GM19240 (cell line): ENCODE measurements around the gene GET4.
"Not testable (repeated sequence)": the region's sequence is repeated elsewhere in the genome, so short reads cannot be mapped to it uniquely, and the experiment has no call there.

Experiments
- DNase-seq: peaks from one replicate; pipeline ENCODE4 v3.0.0; 2011; ENCODE audit warnings: low spot score; ENCODE audit not compliant: insufficient read length

Gene GET4

DNA sequence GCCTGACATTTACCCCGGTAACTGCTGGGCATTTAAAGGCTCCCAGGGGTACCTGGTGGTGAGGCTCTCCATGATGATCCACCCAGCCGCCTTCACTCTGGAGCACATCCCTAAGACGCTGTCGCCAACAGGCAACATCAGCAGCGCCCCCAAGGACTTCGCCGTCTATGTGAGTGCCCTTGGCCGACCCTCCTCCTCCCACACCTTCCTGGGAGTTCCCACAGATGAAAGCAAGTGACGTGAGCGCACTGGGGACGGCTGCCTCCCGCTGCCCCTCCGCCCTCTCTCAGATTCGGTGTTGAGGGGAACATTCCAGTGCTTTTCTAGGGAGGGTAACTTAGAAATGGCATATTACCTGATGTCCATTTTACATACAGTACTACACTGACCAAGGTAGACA lies 7.0 kb upstream of the GET4 start:
- DNase-seq, result no peak

DNA sequence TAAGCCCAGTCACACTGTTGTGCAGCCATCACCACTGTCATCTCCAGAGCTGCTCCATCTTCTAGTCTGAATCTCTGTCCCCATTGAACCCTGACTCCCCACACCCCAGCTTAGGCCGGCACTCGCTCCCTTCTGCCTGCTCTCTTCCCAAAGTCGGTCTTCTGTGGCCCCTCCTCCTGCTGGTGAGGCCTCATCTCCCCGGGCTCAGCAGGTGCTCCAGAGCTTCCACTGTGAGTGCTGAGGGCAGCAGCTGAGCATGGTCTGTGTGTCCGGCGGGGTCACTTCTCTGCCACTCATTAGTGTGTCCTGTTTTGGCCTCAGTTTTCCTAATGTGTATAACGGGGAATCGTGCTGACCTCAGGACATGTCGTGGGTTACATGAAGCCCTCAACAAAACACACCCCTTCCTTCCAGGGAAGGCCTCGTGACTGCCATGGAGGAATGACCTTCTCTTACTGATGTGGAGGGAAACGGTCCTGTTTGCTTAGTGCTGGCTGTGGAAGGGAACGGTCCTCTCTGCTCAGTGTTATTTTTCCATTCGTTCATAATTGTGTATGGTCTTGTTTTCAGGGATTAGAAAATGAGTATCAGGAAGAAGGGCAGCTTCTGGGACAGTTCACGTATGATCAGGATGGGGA lies 4.3 kb upstream of the GET4 start:
- DNase-seq, result no peak

DNA sequence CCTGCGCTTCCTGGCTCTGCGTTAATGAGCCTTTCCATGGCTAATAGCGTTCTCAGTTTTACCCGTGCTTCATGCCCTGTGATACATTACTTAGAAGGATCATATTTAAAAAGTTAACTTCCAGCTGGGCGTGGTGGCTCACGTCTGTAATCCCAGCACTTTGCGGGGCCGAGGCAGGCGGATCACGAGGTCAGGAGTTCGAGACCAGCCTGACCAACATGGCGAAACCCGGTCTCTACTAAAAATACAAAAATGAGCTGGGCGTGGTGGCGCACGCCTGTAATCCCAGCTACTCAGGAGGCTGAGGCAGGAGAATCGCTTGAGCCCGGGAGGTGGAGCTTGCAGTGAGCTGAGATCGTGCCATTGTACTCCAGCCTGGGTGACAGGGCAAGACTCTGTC lies 3.7 kb upstream of the GET4 start:
- not testable (repeated sequence) for DNase-seq

DNA sequence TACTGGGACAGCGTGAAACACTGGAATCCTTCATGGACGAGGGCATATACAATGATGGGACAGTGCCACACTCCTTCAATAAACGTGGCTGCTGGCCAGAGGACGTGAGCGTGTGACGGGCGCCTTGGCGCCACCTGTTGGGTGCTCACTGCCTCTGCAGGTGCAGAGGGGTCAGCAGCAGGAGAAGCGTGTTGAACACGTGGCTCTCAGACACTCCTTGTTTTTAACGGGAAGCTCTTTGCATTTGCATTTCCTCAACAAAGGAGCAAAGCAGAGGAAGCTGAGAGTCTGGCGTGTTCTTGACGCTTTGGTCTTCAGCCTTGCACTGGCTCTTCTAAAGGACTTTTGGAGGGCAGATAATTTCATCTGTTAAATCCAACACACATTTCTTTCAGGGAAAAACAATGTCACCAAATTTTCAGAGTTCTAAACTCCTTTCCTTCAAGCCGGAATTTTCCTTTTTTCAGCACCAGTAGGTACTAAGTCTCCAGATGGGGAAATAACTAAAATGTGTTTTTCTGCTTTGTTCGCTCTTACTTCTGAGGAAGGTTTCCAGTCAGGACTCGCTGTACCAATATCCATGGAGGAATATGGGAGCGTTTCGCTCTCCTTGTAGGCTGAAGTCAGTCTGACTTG lies 2.9 kb upstream of the GET4 start:
- DNase-seq, result peak; percentile 88

DNA sequence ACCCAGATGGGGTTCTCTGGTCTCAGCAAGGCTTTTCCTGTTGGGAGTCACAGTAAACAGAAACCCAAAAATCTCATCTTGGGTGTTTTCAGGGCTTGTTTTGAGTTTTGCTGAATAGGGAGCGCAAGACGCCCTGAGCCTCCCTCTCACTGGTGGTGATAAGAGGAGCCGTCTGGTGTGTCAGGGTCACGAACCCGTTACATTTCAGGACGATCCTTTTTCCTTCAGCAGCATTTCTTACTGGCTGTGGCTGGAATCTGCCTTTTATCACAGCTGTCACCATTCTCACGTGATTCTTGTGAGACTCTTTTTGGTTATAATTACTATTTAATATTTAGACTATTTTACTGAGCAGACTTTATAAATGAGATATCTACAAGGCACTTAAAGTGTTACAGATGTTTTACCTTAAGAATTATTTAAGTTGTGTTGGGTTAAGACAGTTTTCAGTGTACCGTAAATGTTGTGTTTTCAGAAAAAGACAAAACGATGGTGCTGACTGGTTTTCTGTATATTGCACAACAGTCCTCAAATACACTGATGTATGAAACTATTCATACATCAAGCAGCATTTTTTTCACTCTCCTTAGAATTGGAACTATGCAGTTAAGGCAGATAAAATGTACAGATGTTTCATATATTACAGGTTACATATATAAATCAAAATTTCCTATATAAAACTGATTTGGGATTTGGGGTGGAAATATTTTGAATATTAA lies 2.2 kb upstream of the GET4 start:
- DNase-seq, result no peak

DNA sequence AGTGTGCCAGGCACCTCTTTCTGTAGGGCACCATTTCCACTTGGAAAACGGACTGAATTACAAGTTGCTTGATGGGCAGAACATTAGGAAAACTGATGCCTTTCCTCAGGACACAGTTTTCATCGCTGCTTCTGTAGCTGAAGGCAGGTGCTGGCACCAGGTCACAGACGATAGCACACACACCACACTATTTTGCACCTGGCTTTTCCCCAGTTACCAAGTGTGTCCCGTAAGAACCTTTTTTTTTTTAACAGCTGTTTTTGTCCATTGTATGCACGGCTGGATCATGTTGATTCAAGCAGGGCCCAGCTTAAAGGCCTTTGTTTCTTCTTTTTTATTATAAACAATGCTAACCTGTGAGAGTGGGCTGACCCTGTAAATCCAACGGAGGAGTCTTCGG lies 1.3 kb upstream of the GET4 start:
- DNase-seq, result no peak

DNA sequence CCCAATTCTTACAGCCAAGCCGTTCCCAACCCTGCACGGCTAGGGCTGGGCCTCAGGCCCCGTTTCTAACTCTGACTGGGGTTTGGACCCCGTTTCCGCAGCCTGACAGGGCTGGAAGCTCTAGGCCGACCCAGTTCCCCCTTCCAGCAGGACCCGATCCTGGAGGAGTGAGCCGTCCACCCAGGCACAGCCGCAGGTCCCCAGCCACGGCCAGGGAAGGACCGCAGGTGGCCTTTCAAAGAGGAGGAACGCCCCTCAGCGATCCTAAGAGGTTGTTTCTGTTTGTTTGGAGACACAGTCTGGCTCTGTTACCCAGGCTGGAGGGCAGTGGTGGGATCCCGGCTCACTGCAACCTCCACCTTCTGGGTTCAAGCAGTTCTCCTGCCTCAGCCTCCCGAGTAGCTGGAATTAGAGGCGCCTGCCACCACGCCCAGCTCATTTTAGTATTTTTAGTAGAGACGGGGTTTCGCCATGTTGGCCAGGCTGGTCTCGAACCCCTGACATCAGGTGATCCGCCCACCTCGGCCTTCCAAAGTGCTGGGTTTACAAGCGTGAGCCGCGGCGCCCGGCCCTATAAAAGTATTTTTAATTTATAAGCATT lies 778 bp upstream of the GET4 start:
- no peak for DNase-seq

DNA sequence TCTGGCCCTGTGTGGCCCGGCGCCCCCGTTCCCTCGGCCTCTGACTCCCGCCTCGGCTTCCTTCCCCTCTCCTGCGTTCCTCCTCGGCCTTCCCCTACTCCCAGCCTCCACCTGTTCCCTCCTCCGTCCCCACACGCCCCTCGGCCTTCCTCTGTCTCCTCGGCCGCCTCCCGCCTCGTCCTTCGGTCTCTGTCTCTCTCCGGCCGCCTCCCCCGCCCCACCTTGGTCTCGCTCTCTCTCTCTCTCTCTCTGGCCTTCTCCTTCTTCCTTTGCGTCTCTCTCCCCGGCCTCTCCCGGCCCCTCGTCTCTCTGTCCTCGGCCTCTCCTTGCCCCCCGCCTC lies 588 bp downstream of the GET4 start:
- DNase-seq, result no peak

DNA sequence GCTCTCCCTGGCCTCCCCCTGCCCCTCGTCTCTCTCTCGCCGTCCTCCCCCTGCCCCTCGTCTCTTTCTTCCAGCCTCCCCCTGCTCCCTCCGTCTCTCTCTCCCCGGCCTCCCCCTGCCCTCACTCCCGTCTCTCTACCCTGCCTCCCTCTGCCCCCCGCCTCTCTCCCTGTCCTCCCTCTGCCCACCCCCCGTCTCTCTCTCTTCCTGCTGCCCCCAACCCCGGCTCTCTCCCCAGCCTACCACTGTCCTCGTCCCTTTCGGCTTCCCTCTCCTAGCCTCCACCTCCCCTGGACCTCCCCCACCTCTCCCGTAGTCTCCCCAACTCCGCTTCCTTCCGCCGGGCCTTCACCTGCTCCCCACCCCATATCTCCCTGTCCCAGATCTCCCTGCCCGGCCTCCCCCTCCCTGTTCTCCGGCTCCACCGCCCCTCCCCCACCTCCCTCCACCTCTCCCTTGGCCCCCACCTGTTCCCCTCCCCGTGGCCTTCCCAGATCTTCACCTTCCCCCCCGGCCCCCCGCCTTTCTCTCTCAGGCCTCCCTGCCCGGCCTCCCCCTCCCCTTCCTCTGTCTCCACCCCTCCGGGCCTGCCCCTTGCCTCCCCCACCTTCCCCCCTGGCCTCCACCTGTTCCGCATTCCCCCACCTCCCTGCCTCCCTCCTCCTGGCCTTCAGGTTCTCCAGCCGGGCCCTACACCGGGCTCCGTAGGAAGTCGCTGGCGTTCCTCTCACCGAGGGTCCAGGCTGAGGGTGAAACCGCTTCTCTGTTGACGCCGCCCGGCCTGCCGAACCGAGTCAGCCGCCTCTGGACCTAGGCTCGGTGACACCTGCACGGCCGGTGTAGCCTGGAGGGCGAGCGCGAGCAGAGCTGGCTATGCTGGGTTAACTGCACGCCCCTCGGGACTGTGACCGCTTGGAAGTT lies 1.2 kb downstream of the GET4 start:
- no peak for DNase-seq

DNA sequence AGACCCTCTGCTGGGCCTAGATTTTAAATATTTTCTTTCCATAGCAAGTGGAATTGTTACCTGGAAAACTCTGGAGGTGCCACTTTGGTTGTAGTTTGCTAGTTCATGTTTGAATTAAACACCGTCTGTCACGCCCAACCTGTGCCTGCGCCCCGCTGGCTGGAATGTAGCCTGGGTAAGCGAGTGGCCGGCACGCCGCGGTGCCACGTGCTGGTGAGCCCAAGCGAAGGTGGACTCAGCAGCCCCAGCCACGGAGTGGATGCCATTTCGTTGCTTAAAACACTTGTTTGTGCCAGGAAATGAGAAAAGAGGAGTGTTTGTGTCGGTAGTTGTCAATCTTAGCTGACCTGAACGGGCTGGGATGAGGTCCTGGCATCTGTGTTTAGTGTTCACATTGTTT lies 2.7 kb downstream of the GET4 start:
- DNase-seq, result no peak

DNA sequence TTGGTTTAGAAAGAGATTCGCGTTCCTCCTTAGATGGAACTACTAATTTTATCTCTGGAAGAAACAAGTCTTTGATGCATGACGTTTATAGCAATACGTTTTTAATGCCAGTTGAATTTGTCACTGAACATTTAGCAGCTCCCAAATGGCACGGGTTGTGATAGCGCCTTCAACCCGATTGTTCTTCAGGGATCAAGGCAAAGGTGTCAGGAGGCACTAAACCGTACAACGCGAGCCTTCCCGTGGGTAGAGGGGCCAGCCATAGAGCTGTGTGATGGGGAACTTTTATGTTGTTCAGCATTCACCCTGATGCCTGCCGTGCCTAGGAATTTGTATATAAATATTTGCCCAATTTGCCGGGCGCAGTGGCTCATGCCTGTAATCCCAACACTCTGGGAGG lies 3.4 kb downstream of the GET4 start:
- no peak for DNase-seq

DNA sequence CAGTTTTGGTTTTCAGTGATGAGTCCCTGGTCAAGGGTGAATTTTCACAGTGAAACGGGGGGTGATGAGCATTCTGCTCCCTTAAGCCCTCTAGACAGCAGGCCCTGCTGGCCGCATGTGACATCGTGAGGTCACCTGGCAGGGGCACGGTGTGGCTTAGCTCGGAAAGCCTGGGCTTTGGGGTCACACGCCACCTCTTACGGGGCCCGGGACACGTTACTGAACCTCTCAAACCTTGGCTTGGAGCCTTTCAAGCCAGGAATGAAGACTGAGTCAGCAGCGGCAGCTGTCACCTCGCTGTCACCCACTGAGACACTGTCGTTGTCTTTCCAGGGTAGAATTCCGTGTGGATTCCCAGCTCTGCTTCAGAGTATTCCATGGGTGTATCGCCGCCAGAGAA lies 4.1 kb downstream of the GET4 start:
- DNase-seq, result no peak

DNA sequence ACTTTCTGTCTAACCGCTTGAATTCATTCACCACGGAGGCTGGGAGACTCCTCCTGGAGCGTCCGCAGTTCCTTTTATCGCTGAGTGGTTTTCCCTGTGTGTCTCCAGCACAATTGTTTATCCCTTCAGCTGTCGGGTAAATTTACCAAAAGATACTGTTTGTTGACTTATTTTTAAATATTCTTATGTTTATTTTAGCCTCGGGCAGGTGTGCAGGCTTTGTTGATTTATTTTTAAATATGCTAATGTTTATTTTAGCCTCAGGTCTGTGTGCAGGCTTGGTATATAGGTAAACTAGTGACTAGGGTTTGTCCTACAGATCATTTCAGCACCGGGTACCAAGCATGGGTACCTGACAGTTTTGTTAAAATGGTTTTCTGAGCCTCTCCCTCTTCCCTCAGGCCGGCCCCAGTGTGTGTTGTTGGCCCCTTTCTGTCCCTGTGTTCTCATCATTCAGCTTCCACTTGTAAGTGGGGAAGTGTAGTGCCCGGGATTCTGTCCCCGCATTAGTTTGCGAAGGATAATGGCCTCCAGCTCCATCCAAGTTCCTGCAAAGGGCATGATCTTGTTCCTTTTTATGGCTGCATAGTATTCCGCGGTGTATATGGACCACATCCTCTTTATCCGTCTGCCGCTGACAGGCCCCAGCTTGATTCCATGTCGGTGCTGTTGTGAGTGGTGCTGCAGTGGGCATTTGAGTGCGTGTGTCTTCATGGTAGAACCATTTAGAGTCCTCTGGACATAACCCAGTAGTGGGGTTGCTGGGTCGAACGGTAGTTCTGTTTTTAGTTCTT lies 5.3 kb downstream of the GET4 start:
- no peak for DNase-seq

DNA sequence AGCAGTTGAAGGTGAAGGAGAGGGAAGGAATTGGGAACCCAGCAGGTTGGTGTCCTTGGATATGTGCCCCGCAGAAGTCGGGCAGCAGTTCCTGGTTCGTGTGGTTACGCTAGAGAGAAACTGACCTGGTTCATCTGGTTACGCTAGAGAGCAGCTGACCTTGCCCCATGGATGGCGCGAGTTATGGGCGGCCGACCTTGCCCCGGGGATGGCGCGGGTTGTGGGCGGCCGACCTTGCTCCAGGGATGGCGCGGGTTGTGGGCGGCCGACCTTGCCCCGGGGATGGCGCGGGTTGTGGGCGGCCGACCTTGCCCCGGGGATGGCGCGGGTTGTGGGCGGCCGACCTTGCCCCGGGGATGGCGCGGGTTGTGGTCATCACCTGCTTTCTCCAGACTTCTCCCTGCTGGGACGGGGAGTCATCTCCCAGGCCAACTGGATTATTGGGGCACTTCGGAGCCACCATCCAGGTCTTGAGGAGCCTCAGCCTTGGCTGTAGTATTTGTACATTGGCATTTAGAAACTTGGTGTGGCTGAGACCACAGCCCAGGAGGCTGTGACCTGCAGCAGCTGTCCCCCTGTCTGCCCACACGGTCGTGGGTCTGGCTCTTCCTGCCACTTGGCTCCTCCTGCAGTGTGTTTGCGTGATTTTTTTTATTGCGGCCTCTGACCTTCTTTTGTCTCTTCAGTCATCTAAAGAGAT lies 6.1 kb downstream of the GET4 start:
- no peak for DNase-seq

DNA sequence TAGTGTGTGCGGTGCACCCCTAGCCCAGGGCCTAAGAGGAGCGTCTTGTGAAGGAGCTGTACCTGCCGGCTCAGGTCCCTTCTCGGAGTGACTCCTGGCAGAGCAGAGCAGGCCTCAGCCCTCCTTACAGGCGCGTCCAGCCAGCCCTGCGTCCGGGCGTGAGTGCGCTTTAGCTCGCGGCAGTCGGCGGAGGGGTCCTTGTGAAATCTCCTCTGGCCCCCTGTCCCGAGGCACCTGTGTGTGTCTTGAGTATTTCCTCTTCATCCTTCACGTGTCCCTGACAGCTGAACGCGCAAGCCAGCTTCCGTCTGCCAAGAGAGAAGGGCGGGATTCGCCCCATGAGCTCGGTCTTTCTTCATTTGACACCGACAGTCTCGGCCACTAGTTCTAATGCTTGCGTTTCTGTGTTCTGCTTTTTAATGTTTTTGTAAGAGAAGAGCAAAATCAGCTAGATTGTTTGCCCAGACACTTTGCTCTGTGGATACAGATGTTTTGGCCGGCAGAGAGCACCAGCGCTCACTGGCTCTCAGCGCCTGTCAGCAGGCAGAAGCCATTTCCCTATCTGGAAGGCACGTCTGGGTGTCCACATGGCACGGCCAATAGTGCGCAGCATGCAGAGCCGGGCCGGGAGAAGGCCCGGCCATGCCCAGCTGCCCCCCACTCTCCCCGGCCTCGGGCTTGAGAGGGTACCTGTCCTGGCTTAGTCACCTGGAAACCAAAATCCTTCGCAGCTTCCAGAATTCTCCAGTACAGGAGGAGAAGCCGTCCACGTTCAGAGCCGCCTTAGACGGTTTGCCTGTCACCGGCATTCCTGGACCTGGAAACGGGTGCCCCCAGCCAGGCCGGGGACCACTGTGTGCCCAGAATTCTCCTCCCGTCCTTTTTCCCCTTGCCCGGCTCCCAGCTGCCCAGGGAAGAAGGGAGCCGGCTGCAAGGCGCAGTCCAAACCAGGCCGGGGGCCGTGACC lies 7.0 kb downstream of the GET4 start:
- no peak for DNase-seq

DNA sequence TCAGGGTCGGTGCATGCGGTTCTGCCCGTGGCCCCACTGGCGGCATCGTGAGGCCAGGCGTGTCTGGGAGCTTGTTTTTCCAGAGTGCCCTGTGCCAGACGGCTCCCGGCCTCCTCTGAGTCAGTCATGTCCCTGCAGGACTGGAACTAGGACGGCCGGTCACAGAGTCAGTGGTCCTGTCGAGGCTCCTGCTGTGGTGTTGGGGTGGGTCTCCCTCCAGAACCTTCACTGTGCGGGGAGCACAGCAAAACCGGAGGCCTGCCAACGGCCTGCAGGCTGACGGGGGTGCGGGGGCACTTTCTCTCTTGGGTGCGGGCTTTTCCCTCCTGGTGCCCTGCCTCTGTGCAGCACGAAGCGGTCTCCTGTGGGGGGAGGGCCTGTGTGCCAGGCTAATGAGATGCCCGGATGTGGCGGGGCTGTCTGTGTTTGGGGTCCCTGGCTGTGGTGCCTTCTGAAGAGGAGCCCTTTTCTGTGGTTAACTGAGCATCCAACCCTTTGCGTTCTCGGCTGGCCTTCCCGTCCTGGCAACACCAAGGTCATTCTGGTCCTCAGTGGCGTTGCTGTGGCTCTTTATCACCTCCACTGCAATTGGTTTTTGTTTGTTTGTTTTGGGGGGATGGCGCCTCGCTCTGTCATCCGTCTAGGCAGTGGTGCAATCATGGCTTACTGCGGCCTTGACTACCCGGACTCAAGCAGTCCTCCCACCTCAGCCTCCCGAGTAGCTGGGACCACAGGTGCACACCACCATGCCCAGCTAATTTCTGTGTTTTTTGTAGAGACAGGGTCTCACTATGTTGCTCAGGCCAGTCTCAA lies 8.0 kb downstream of the GET4 start:
- DNase-seq, result no peak

DNA sequence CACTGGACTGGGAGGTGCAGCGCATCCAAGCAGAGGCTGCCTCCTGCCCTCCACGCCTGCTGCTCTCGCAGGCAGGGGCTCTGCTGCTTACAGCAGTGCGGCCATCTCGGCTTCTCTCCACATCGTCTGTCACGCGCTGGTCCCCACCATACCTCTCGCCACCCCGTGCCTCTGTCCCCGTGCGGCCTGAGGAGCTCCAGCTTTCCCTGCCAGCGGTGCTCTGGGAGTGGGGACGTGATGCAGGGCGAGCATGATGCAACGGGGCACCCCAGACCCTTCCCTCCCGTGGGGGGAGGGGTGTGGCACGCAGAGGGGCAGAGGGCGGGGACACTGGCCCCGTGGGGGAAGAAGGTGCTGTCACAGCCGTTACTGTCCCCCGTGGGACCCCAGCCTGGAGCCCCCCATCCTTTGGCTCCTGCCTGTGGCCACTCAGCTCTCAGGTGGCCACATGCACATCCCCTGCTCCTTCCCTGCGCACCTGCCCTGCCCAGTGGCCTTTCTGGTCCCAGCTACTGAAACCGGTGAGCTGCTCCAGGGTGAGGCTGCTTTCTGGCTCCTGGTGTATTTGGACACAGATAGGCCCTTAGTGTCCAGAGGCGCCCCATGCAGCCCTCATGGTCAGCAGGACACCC lies 9.0 kb downstream of the GET4 start:
- DNase-seq, result no peak
